ENCODE results near the gene POLE.
"Not testable (repeated sequence)": the region's sequence is repeated elsewhere in the genome, so short reads cannot be mapped to it uniquely, and the experiment has no call there.

- TF ChIP-seq EZH2 (IDR thresholded peaks at IDR 0.05; ENCODE audit: low read length, missing control alignments); CTCF (conservative IDR thresholded peaks at IDR 0.05 in 1 of 2, IDR thresholded peaks at IDR 0.05 in 1 of 2; ENCODE audit: low read depth in 1 of 2, low read length in 2 of 2): not testable (repeated sequence)
Measured at GRCh38 chr12:132599502-132599901, 87.6 kb downstream of the POLE start.

All from fibroblast of lung (primary cell).